K562 (cell line): ENCODE results near the gene PCID2.

Experiments used
- CHD1 ChIP-seq: fragments of 200-600 bp; sonication (generic); IDR thresholded peaks from one replicate; pipeline ENCODE4 v1.6.1; 2012; ENCODE audit warnings: mild to moderate bottlenecking, moderate library complexity, low read length, inconsistent platforms
- DMBX1 ChIP-seq: fragments of 250-450 bp; sonication (Bioruptor Pico); IDR thresholded peaks from 2 replicates; pipeline ENCODE4 v1.8.0; 2022; ENCODE audit warnings: inconsistent platforms, mild to moderate bottlenecking, moderate library complexity, borderline replicate concordance
- E2F6 ChIP-seq, 2 experiments: IDR thresholded peaks; 2 replicates each; pipeline ENCODE4 v1.6.1; 2011; ENCODE audit warnings: borderline replicate concordance in 1 of 2, control low read depth in 1 of 2, low read depth in 1 of 2, low read length in 1 of 2, mild to moderate bottlenecking in 1 of 2, mixed read lengths in 1 of 2, moderate library complexity in 1 of 2; ENCODE audit not compliant: insufficient read depth in 1 of 2, insufficient read length in 1 of 2, poor library complexity in 1 of 2, severe bottlenecking in 1 of 2; ENCODE audit errors: extremely low read depth in 1 of 2
- JUN ChIP-seq, 2 experiments: sonication (generic) in 1 of 2; formaldehyde crosslinking in 1 of 2; IDR thresholded peaks; 2 replicates each; pipeline versions ENCODE4 v1.6.1 to v1.8.0; 2012 to 2022; ENCODE audit warnings: borderline replicate concordance in 2 of 2, mild to moderate bottlenecking in 2 of 2, improper control_type of control experiment in 1 of 2, low read depth in 1 of 2, low read length in 1 of 2, missing genetic modification reagents in 1 of 2
- RFX5 ChIP-seq: IDR thresholded peaks from 2 replicates; pipeline ENCODE4 v1.6.1; 2011; ENCODE audit warnings: low read depth, mild to moderate bottlenecking, improper control_type of control experiment, low read length
- SIN3B ChIP-seq: fragments of 450-650 bp; IDR thresholded peaks from 2 replicates; pipeline ENCODE4 v1.6.1; 2017; ENCODE audit warnings: low read depth, mild to moderate bottlenecking, moderate library complexity
- SIX5 ChIP-seq, 2 experiments: IDR thresholded peaks; 2 replicates each; pipeline ENCODE4 v1.6.1; 2011; ENCODE audit warnings: low read length in 2 of 2, borderline replicate concordance in 1 of 2, low read depth in 1 of 2, mild to moderate bottlenecking in 1 of 2, moderate library complexity in 1 of 2; ENCODE audit not compliant: insufficient read depth in 1 of 2
- SMAD1 ChIP-seq: fragments of 150-350 bp; IDR thresholded peaks from 2 replicates; pipeline ENCODE4 v1.6.1; 2014; ENCODE audit warnings: low read length, low read depth; ENCODE audit not compliant: partially characterized antibody
- TCF7 ChIP-seq: sonication (generic); IDR thresholded peaks from 2 replicates; pipeline ENCODE4 v1.6.1; 2016; ENCODE audit warnings: antibody characterized with exemption, borderline replicate concordance
- ZNF263 ChIP-seq: sonication (generic); formaldehyde crosslinking; IDR thresholded peaks from 2 replicates; pipeline ENCODE4 v1.8.0; 2022; ENCODE audit warnings: mild to moderate bottlenecking, missing genetic modification reagents, borderline replicate concordance
- ZNF780A ChIP-seq: fragments of 250-450 bp; sonication (Bioruptor Pico); IDR thresholded peaks from 2 replicates; pipeline ENCODE4 v1.5.0; 2021; ENCODE audit warnings: mild to moderate bottlenecking

- TF ChIP-seq E2F6 (IDR thresholded peaks at IDR 0.05; ENCODE audit: borderline replicate concordance in 1 of 2, extremely low read depth in 1 of 2, insufficient read depth in 1 of 2, insufficient read length in 1 of 2, low read depth in 1 of 2, low read length in 1 of 2, poor library complexity in 1 of 2, severe bottlenecking in 1 of 2), result no peak
- TF ChIP-seq SMAD1, result no peak
- no peak for TF ChIP-seq ZNF780A (CRISPR knock-in tag)
- no peak for TF ChIP-seq SIN3B
- TF ChIP-seq RFX5, result no peak
- no peak for TF ChIP-seq SIX5 (IDR thresholded peaks at IDR 0.05; ENCODE audit: borderline replicate concordance in 1 of 2, insufficient read depth in 1 of 2, low read depth in 1 of 2, low read length in 2 of 2)
- TF ChIP-seq TCF7, result no peak
- TF ChIP-seq CHD1, result no peak
- TF ChIP-seq JUN (IDR thresholded peaks at IDR 0.05; ENCODE audit: borderline replicate concordance, low read depth, low read length), result no peak
- no peak for TF ChIP-seq JUN (CRISPR knock-in tag; IDR thresholded peaks at IDR 0.05; ENCODE audit: borderline replicate concordance)
- no peak for TF ChIP-seq DMBX1
- no peak for TF ChIP-seq ZNF263
Measured at GRCh38 chr13:113152984-113153809, 55.3 kb downstream of the PCID2 start.
